NCI-H2029 (cell line): ENCODE results near the gene APC.
"Not testable (repeated sequence)": the region's sequence is repeated elsewhere in the genome, so short reads cannot be mapped to it uniquely, and the experiment has no call there.

Experiments used
- DNase-seq: peaks from one replicate; lab custom pipeline; 2025; lab: John Stamatoyannopoulos, UW

The APC gene

GRCh38 chr5:112716895-112717294 is 20.8 kb upstream of the APC start:
- DNase-seq, result not testable (repeated sequence)

- DNase-seq, result no peak
Observed at GRCh38 chr5:112717506-112718082, 20.1 kb upstream of the APC start.

GRCh38 chr5:112718344-112718743 is 19.3 kb upstream of the APC start:
- no peak for DNase-seq

- no peak for DNase-seq
Observed at GRCh38 chr5:112720576-112720975, 17.1 kb upstream of the APC start.

- DNase-seq, result no peak
Observed at GRCh38 chr5:112724901-112725300, 12.8 kb upstream of the APC start.

- DNase-seq, result no peak
Observed at GRCh38 chr5:112729630-112730029, 8.1 kb upstream of the APC start.

- no peak for DNase-seq
Observed at GRCh38 chr5:112732131-112732530, 5.6 kb upstream of the APC start.

- DNase-seq, result no peak
Observed at GRCh38 chr5:112733586-112733985, 4.1 kb upstream of the APC start.

- no peak for DNase-seq
Observed at GRCh38 chr5:112734597-112734996, 3.1 kb upstream of the APC start.

- DNase-seq, result no peak
Observed at GRCh38 chr5:112735702-112736101, 2.0 kb upstream of the APC start.

- no peak for DNase-seq
Observed at GRCh38 chr5:112737070-112737462, 619 bp upstream of the APC start.

GRCh38 chr5:112738191-112738560 is 491 bp downstream of the APC start:
- DNase-seq, result no peak

GRCh38 chr5:112742424-112742823 is 4.7 kb downstream of the APC start:
- DNase-seq, result no peak

- DNase-seq, result no peak
Observed at GRCh38 chr5:112743631-112744030, 5.9 kb downstream of the APC start.

GRCh38 chr5:112752335-112752734 is 14.7 kb downstream of the APC start:
- DNase-seq, result no peak

GRCh38 chr5:112755703-112756102 is 18.0 kb downstream of the APC start:
- DNase-seq, result no peak

GRCh38 chr5:112757468-112758208 is 20.0 kb downstream of the APC start:
- peak; percentile 35 for DNase-seq

GRCh38 chr5:112758676-112759075 is 21.0 kb downstream of the APC start:
- DNase-seq, result no peak

GRCh38 chr5:112762113-112762810 is 24.6 kb downstream of the APC start:
- no peak for DNase-seq

- DNase-seq, result no peak
Observed at GRCh38 chr5:112763165-112763564, 25.5 kb downstream of the APC start.

- DNase-seq, result no peak
Observed at GRCh38 chr5:112772124-112772523, 34.4 kb downstream of the APC start.

GRCh38 chr5:112776301-112776856 is 38.7 kb downstream of the APC start:
- DNase-seq, result no peak

- DNase-seq, result no peak
Observed at GRCh38 chr5:112779531-112779930, 41.8 kb downstream of the APC start.
